ENCODE measurements around the gene SPATA13. TPM values are rescaled to one million over a fixed set of nuclear protein-coding genes. Genes with fewer than 3 reads are reported as not detected.

The SPATA13 gene
- total and polyA plus RNA-seq, 10 donors: 12.0 to 185 (median 125) TPM

DNA sequence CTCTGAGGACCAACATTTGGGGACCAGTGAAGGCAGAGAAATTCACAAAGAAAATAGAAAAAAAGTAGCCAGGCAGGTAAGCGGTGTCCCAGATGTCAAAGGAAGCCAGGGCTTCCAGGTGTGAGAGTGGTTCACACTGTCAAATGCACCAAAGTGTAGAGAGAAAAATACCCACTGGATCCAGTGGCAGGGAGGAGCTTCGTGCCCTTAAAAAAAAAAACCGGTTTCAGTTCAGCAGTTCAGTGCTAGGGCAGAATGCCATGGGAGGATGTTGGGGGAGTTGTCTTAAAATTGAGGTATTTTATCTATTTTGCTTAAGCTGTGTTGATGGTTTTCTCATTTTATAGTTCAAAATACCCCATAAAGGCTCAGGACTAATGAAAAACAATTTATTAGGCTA, 101.0 kb downstream of the SPATA13 start:
- Histone ChIP-seq H3K27ac (peak overlapping the region; percentile 22 to 96 (median 90)), H3K4me1 (peaks cover 42 to 100% (median 63%) of the 10 kb centered on the region in 6 donors)
- intact Hi-C loops (cut with DNase I; ENCODE audit: low total_unique reads): no loop called here

DNA sequence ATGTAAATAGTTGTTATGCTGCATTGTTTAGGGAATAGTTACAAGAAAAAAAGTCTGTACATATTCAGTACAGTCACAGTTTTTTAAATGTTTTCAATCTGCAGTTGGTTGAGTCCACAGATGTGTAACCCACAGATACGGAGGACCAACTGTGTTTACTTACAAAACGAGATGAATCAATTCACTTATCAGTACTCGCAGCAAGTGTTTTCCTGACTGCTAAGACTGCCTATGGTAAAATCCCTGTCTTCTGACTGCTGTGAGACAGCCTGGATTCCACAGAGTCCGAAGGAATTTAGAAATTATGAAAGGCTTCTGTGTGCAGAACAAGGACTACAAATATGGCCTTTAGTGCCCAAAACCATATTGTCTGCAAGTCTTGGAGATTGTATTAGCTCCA, 103.1 kb downstream of the SPATA13 start:
- Histone ChIP-seq H3K4me3 (no peak overlapping the region), H3K9me3 (no peaks in the 10 kb centered on the region), H3K4me1 (peaks cover 57 to 100% (median 81%) of the 10 kb centered on the region in 6 donors), H3K27ac (peak overlapping the region; percentile 71 to 96 (median 92)), H3K36me3 (peaks cover 0 to 5% (median 0%) of the 10 kb centered on the region in 6 donors), H3K27me3 (replicated peaks in 1 of 7) (no peaks in the 10 kb centered on the region)
- no peak for DNase-seq
- TF ChIP-seq CTCF (IDR thresholded peaks at IDR 0.05 in 8 of 11, conservative IDR thresholded peaks at IDR 0.05 in 3 of 11) (no peak), POLR2AphosphoS5 (IDR thresholded peaks at IDR 0.05) (no peak), POLR2A (IDR thresholded peaks at IDR 0.05) (no peak)
- intact Hi-C loops (cut with DNase I; ENCODE audit: low total_unique reads): no loop called here
- WGBS, 5 donors: 44 to 69% (median 59%) methylated on average over 4 of the region's 4 CpGs

More for the DNA sequence above, 101.0 kb downstream of the SPATA13 start:
- no peaks in the 10 kb centered on the region for H3K27me3 ChIP-seq (replicated peaks in 1 of 7)
- H3K36me3 ChIP-seq: peaks cover 0 to 24% (median 2%) of the 10 kb centered on the region in 6 donors
- no peaks in the 10 kb centered on the region for H3K9me3 ChIP-seq
- TF ChIP-seq POLR2AphosphoS5 (IDR thresholded peaks at IDR 0.05) (no peak), CTCF (IDR thresholded peaks at IDR 0.05 in 8 of 11, conservative IDR thresholded peaks at IDR 0.05 in 3 of 11) (no peak), POLR2A (IDR thresholded peaks at IDR 0.05) (no peak)
- WGBS, 5 donors: 42 to 58% (median 50%) methylated on average over 3 of the region's 3 CpGs
- no peak overlapping the region for H3K4me3 ChIP-seq
- no peak for DNase-seq

DNA sequence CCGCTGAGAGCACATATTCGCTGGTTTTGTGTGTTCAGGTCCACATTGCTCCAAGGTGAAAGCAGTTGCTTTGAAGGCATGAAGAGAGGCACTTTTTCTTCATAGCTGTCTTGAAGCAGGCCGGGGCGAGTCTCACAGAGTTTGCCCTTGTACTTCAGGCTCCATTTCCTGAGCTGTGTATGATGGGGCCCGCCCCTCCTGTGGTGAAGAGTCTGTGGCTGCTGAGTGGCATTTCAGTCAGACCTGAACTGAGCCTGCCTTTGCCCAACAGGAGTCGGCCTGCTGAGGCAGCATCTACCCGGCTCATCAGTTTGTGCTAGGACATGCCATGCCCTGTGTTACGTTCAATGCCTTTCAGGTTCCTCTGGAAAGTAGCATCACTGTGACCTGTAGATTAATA, 104.5 kb downstream of the SPATA13 start:
- H3K27me3 ChIP-seq (replicated peaks in 1 of 7): no peaks in the 10 kb centered on the region
- TF ChIP-seq POLR2AphosphoS5 (IDR thresholded peaks at IDR 0.05) (peak in 2 of 3 donors; percentile 73 to 81), CTCF (IDR thresholded peaks at IDR 0.05 in 8 of 11, conservative IDR thresholded peaks at IDR 0.05 in 3 of 11) (no peak)
- no peaks in the 10 kb centered on the region for H3K9me3 ChIP-seq
- H3K27ac ChIP-seq: peak overlapping the region; percentile 71 to 96 (median 92)
- intact Hi-C loops (cut with DNase I; ENCODE audit: low total_unique reads): no loop called here
- H3K36me3 ChIP-seq: no peaks in the 10 kb centered on the region
- H3K4me3 ChIP-seq: peak overlapping the region in 1 of 8 donors; percentile 5
- H3K4me1 ChIP-seq: peaks cover 60 to 100% (median 90%) of the 10 kb centered on the region in 6 donors
- peak; percentile 91 for DNase-seq
- 35 to 52% (median 37%) methylated on average over 7 to 8 of the region's 8 CpGs for whole genome bisulfite sequencing, 5 donors

- Histone ChIP-seq H3K27ac (peak overlapping the region; percentile 71 to 96 (median 92)), H3K36me3 (no peaks in the 10 kb centered on the region), H3K4me3 (peak overlapping the region in 1 of 8 donors; percentile 5), H3K27me3 (replicated peaks in 1 of 7) (no peaks in the 10 kb centered on the region), H3K4me1 (peaks cover 63 to 100% (median 91%) of the 10 kb centered on the region in 6 donors), H3K9me3 (no peaks in the 10 kb centered on the region)
- intact Hi-C loops (cut with DNase I; ENCODE audit: low total_unique reads): no loop called here
- WGBS, 5 donors: 72 to 89% (median 75%) methylated on average over 3 of the region's 3 CpGs
- TF ChIP-seq POLR2A (IDR thresholded peaks at IDR 0.05) (no peak), CTCF (IDR thresholded peaks at IDR 0.05 in 8 of 11, conservative IDR thresholded peaks at IDR 0.05 in 3 of 11) (no peak), POLR2AphosphoS5 (IDR thresholded peaks at IDR 0.05) (no peak)
- no peak for DNase-seq
Measured at GRCh38 chr13:24265453-24265852, 104.9 kb downstream of the SPATA13 start.
